Keratinocyte (primary cell): Measurements from ENCODE around the gene IQGAP3.

Source experiments
- EZH2 ChIP-seq: IDR thresholded peaks from one replicate; pipeline ENCODE4 v1.6.1; 2012; ENCODE audit warnings: inconsistent platforms, mild to moderate bottlenecking, low read length, moderate library complexity
- TF ChIP-seq, protein P1 (sequence below), 3 experiments: IDR thresholded peaks in 1 of 3; conservative IDR thresholded peaks in 1 of 3; optimal IDR thresholded peaks in 1 of 3; 2 replicates in 2 of 3; 3 replicates in 1 of 3; pipeline versions ENCODE3 to v1.5.1; 2011; ENCODE audit warnings: low read length in 3 of 3, mild to moderate bottlenecking in 3 of 3, moderate library complexity in 2 of 3, control low read depth in 1 of 3, inconsistent platforms in 1 of 3; ENCODE audit not compliant: insufficient read depth in 2 of 3; ENCODE audit errors: extremely low read depth in 1 of 3

DNA sequence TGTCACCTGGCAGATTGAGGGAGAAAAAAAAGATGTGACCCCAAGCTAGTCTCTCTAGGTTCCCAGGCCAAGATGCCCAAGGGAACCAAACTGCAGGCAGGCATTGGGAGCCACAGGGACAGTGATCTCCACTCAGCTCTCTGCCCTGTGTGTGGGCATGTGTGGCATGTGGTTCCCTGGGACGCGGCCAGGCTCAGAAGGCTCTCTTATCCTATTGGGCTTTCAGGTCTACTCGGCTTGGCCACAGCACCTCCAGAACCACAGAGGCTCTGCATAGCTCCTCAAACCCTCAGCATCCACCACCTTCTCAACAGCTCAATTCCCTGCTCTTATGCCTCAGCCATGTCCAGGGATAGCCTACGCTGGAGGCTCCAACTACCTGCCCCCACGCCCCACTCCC lies 22.0 kb downstream of the IQGAP3 start:
- TF ChIP-seq, protein P1, sequence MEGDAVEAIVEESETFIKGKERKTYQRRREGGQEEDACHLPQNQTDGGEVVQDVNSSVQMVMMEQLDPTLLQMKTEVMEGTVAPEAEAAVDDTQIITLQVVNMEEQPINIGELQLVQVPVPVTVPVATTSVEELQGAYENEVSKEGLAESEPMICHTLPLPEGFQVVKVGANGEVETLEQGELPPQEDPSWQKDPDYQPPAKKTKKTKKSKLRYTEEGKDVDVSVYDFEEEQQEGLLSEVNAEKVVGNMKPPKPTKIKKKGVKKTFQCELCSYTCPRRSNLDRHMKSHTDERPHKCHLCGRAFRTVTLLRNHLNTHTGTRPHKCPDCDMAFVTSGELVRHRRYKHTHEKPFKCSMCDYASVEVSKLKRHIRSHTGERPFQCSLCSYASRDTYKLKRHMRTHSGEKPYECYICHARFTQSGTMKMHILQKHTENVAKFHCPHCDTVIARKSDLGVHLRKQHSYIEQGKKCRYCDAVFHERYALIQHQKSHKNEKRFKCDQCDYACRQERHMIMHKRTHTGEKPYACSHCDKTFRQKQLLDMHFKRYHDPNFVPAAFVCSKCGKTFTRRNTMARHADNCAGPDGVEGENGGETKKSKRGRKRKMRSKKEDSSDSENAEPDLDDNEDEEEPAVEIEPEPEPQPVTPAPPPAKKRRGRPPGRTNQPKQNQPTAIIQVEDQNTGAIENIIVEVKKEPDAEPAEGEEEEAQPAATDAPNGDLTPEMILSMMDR (optimal IDR thresholded peaks at IDR 0.05 in 1 of 3, IDR thresholded peaks at IDR 0.05 in 1 of 3, conservative IDR thresholded peaks at IDR 0.05 in 1 of 3; ENCODE audit: extremely low read depth in 1 of 3, insufficient read depth in 2 of 3, low read length in 3 of 3): no peak
- no peak for TF ChIP-seq EZH2
